SK-MEL-5 (cell line): ENCODE measurements around the gene AP1S3. TPM values are rescaled to one million over a fixed set of nuclear protein-coding genes. Genes with fewer than 3 reads are reported as not detected.
"Not testable (repeated sequence)": the region's sequence is repeated elsewhere in the genome, so short reads cannot be mapped to it uniquely, and the experiment has no call there.

ENCODE experiments used
- DNase-seq: peaks from one replicate; pipeline ENCODE4 v3.0.0-alpha.2; 2016; ENCODE audit warnings: low read depth, low spot score
- in situ Hi-C: cut with HindIII; loops from 2 replicates; pipeline ENCODE4 v1.10.0; 2016; ENCODE audit warnings: low sequenced_read_pairs, high pct_unique_total_duplicates, low pct_unique_long_range_greater_than_20kb
- total RNA-seq: library from RNA; depleted of rRNA; stranded (reverse); fragments of >200 nt; shearing (Covaris generic); gene quantifications from 2 replicates; pipeline ENCODE4 v1.2.3, GENCODE V29; 2014

The AP1S3 gene
- total RNA-seq, 1 experiment from 2014 or later, result 15.5 TPM

DNA sequence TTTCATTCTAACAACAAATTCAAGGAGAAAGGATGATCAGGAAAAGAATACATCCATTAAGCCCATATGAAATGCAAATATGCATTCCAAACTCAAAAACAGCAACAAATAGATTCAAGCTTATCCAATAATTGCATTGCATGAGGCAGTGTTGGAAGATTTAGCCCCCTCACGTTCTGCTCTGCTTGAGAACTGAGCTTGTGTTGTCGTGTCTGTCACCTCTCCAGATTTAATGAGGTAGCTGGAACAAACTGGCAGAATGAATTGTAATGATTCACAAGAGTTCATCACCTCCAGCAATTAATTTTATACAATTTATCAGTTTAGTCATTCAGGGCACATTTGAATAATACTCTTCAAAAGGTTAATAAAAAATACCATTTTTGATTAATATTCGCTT, 54.8 kb downstream of the AP1S3 start:
- in situ Hi-C loops, result no loop called here
- DNase-seq, result no peak

DNA sequence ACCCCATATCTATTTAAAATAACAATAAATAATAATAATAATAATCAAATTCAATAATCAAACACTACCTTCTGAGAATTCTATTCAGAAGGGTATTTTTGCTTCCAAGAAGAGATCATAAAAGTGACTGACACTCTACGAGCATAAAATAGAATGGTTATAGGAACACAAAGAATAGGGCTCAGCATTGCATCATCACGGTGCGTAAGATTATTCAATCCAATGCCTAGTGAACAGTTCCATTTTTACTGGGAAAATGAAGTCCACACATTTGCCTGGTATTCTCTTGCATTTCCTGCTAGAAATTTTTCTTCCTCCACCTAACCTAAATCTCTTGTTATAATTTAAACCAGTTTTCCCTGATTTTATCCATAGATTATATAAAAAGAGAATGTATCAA, 55.8 kb downstream of the AP1S3 start:
- in situ Hi-C loops, result no loop called here
- DNase-seq, result no peak

DNA sequence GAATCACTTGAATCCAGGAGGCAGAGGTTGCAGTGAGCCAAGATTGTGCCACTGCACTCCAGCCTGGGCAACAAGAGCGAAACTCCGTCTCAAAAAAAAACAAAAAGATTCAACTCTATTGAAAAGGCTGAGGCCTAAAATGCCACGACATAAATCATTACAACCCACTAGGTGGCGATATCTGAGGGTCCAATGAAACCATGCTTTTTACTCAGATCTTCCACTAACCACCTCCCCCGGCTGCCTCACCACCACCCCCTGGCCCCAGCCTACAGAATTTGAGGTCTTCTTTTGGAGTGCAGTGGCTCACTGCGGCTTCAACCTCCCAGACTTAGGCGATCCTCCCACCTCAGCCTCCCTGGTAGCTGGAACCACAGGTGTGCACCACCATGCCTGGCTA, 57.5 kb downstream of the AP1S3 start:
- in situ Hi-C loops, result no loop called here
- peak; percentile 79 for DNase-seq

DNA sequence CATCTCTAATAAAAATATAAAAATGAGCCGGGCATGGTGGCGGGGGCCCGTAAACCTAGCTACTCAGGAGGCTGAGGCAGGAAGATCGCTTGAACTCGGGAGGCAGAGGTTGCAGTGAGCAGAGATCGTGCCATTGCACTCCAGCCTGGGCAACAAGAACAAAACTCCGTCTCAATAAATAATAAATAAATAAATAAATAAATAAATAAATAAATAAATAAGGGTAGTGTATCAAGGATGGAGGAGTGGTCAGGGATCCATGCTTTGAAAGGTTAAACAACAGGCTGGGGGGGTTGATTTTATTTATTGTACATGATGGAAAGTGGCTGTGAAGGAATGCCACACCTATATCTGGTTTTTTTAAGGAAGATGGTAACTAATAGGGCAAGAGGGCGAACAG, 63.2 kb downstream of the AP1S3 start:
- no peak for DNase-seq
- in situ Hi-C loops, result no loop called here

DNA sequence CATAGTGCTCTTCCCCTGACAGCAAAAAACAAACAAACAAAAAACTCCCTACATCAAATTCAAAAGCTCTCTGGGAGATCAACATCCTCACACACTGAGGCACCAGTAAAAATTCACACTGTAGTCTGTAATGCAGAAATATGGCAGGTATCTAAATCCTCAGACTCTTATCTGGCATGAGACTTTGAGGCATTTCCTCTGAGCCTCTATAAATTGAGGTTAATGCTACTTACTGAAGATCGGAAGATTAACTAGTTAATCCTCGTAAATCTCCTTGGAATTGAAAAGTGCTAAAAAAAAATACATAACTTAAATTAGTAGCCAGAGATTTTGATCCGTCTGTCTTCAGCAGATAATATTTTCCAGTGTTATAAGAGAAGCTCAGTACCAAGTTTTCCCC, 65.0 kb downstream of the AP1S3 start:
- in situ Hi-C loops, result no loop called here
- no peak for DNase-seq

DNA sequence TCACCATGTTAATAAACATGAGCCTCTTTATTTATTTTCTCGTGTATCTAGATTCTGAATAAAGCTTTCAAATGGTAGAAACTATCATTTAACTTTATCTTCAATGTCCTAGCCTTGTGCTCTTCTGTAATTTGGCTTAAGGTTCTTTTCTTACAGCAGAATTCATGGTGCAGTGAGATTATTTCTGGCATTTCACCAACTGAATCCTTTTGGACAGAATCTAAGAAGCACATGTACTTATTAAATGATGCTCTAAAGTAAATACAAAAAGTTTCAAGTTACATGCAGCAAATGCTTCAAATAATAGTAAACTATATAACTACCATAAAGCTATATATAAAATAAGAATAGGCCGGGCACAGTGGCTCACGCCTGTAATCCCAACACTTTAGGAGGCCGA, 65.9 kb downstream of the AP1S3 start:
- DNase-seq, result no peak

DNA sequence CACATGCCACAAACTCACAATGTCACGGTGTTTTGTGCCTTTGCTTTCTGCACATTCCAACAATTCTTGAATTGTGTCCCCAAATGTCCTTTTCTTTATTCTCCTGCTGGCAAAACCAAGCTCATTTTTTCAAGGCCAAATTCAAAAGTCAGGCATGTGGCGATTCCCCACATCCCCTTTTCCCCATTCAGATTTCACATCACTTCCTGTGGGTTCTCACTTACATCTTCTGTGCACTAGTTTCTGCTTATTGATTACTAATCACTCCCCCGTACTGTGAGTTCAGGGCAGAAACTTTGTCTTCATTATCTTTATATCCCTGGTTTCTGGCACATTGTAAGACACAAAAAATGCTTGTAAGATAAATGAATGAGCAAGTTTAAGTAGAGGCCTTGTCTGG, 69.2 kb downstream of the AP1S3 start:
- in situ Hi-C loops, result no loop called here
- no peak for DNase-seq

More for the DNA sequence above, 65.9 kb downstream of the AP1S3 start:
- in situ Hi-C loops, result no loop called here

DNA sequence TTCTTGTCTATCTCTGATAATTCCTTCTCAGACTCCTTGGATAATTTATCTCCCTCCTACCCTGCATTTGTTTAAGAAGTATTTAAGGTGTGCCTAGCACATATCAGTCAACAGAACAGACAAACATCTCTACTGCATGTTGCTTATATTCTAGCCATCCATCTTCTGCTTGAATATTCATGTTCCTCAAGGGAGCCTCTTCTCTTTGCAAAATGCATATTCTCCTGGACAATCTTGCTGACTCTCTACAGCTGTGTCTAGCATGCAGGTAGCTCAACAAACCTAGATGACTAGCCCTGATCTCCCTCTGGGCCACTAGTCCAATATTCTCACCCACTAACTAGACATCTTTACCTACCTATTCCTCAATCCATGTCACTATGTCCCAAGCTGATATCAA, 70.0 kb downstream of the AP1S3 start:
- DNase-seq, result no peak
- in situ Hi-C loops, result no loop called here

DNA sequence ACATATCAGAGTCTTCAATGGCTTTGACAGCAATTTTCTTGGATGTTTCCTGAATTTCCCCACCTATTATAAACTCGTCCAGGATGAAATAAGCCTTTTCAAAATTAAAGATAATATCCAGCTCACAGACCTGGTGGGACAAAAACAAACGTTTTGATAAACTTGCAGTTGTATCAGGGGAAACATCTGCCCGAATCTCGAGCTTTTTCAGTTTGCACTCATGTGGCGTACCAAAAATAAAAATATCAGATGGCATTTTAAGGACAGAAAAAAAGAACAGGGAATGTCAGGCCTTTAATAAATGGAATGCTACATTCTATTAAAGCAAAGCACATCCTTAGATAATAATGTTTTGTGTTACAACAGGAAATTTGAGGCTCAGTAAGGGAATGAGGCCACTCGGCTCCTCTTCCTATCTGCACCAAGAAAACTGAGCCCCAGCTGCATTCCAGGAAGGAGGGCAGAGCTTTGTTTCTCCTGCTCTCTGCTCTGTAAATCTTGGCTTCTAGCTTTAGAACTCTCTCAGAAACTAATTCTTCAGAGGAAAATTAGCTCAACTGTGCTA, 72.1 kb downstream of the AP1S3 start:
- in situ Hi-C loops, result no loop called here
- DNase-seq, result no peak

DNA sequence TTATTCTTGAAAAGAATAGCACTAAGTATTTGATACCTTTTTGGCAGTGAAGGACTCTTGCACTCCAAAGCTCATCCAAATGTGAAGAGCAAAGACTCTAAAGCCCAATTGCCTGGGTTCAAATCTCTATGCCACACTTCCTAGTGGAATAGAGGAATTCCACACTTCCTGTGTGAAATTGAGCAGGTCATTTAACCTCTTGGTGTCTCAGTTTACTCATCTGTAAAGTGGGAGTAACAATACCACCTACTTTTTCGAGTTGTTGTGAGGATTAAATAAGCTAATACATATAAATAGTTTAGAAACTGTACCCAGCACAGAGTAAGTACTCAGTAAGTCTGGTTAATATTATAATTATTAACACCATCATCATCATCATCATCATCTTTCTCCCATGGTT, 72.6 kb downstream of the AP1S3 start:
- DNase-seq, result no peak
- in situ Hi-C loops, result no loop called here

DNA sequence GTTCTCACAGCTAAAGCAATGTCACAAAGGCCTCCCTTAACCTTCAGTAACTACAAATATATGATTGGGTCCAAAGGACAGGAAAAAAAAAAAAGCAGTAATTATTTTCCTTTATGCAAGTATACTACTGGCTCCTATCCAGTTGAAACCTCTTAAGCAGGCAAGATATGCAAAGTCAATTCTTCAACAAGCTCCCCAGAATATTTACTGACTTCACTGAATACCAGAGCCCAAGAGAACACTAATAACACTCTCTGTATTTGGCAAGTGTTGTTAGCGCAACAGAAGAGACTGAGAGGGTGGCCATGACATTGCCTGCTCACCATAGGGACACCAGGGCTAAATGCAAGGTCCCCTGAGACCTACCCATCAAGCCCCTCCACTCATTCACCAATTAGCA, 74.5 kb downstream of the AP1S3 start:
- in situ Hi-C loops, result no loop called here
- no peak for DNase-seq

DNA sequence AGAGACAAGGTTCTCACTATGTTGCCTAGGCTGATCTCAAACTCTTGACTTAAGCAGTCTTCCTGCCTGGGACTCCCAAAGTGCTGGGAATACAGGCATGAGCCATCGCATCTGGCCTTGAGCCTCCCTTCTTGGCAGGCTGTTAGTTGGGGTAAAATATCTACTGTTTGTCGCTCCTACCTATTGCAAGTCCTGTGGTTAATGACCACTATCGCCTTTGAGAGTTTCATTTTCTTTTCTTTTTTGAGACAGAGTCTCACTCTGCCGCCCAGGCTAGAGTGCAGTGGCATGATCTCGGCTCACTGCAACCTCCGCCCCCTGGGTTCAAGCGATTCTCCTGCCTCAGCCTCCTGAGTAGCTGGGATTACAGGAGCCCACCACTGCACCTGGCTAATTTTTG, 75.6 kb downstream of the AP1S3 start:
- DNase-seq, in situ Hi-C loops: not testable (repeated sequence)

DNA sequence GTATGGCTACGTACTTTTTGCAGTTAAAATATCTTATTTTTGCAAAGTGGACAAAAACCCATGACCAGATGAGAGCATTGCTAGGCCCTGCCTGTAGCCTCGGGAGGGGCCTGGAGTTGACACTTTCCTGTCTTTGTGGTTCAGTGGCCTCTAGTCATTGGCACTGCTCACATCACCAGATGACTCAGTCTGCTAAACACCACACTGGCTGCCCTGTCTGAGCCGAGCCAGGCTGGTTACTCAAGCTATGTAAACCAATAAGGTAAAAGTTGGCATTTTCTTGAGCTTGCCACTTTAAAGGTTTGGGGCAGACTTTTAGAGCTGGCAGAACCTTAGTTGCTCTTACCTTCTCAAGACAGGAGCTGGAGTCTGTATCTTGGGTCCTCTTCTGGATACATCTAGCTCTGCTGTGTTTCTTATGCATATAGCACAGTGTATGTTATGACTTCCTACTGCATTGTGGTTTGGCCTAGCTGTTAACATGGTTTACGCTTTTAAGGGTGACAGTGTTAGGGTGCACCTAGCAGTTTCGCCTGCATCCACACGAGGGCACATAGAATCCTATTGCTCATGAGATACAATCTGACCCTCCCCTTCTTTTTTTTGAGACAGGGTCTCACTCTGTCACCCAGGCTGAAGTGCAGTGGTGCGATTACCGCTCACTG, 76.4 kb downstream of the AP1S3 start:
- peak; percentile 66 for DNase-seq
- in situ Hi-C loops, result no loop called here

DNA sequence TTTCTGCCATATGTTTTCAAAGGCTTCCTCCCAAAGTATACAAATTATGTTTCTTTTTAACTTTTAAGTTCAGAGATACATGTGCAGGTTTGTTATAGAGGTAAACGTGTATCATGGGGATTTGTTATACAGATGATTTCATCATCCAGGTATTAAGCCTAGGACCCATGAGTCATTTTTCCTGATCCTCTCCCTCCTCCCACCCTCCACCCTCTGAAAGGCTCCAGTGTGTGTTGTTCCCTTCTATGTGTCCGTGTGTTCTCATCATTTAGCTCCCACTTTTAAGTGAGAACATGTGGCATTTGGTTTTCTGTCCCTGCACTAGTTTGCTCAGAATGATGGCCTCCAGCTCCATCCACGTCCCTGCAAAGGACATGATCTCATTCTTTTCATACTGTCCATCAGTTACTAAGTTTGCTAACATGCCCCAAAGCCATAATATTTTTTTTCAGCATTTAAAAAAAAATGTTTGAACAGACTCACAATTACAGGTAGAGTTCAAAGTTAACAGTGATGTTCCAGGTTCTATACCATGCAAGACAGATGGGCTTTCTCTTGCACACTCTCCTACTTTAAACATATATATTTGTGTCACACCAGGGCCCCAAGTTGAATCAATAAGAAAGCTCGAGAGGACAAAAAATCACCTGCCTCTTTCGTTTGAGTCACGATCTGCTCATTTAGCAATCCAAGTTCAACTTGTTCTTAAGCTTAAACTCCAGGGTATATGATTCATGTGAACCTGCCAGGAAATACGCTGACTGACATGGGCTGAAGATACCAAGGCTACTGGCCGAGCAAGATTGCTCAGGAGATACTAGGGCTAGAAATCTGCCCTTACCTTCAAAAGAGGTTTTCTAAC, 77.6 kb downstream of the AP1S3 start:
- in situ Hi-C loops, result no loop called here
- DNase-seq, result peak; percentile 28

DNA sequence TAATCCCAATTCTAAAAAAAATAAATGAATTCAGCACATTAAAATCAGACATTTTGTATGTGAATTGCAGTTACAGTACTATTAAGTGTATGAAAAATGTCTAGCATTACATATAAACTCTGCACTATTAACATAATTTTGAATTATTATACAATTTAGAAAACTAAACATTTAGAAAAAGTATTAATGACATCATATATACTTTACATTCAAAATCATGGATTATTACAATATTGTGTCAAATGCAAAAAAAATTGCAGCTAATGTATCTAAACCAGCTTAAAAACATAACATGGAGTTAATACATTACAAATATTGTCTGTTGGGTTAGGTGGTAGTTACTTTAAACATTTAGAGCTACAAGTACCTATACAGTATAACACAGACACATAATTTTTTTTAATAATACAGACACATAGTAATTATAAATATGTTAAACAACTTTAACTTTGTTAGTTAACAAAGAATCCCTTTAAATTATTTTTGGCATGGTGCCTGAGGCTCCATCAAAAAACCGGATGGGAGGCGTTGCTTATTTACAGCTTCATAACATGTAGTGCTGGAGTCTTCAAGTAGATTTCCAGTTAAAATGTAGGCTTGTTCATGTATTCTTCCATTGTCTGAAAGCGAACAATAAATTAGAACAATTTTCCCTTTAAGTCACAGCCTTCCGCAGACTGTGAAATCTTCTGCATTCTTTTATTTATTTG, 79.1 kb downstream of the AP1S3 start:
- in situ Hi-C loops, result no loop called here
- DNase-seq, result peak; percentile 8

DNA sequence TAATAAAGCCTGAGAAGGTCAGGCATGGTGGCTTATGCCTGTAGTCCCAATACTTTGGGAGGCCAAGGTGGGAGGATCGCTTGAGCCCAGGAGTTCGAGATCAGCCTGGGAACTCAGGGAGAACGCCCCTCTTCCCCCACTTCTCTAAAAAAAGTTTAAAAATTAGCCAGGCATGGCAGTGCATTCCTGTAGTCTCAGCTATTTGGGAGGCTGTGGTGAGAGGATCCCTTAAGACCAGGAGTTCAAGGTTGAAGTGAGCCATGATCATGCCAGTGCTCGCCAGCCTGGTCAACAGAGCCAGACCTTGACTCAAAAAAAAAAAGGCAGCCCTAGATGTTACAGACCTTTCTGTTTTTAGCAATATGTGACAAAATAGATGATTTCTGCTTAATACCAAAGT, 83.4 kb downstream of the AP1S3 start:
- no peak for DNase-seq
- in situ Hi-C loops, result no loop called here

DNA sequence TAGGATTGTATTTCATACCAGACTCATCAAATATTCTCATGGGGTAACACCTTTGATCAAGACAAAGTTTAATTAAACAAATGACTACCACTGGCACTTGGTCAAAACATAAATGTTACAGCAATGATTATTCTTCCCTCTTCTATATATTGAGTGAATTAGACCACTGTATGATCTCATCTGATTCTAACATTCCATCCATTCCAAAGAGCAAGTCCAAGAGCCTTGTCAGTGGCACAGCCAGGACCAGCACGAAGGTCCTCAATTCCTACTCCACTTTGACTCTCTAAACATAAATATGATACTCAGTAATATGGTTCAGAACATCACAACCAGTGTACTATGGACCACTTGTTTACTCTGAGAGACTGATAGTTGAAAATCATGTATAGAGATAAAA, 86.4 kb downstream of the AP1S3 start:
- no peak for DNase-seq
- in situ Hi-C loops, result no loop called here

DNA sequence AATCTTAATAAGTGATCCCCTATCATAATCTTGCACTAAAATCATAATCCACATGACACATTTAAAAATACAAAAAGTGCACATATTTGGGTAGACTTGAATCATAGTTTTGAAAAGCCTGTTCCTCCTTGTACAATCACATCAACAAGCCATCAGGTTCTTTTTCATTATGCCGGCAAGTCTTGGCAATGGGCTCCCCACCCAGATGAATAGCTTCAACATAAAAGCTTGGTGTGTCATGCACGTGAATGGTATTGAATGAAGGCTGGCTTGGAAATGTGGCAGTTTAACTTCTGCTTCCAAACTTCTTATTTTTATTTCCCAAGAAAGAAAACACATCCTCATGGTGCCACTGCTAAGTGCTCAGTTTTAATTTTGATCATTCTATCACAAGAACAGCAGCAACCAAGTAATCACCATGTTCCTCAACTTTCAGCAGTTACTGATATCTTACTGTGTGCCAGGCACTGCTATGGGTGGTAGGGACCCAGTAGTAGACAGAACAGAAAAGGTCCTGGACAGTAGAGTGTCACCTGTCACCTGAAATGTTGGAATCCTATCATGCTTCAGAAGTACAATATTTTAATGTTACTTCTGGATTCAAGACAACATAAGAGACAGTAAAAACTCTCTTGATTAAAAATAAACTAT, 89.9 kb downstream of the AP1S3 start:
- no peak for DNase-seq
- in situ Hi-C loops, result no loop called here
